H1 (cell line): Measurements from ENCODE around the gene ZNF530. TPM values are rescaled to one million over a fixed set of nuclear protein-coding genes. Genes with fewer than 3 reads are reported as not detected.
A peak's percentile ranks its signal among the peaks of the same experiment; 100 is the strongest.

Experiments
- CTCF ChIA-PET: fragments of 300-600 bp; sonication (Branson Sonifier 250); formaldehyde crosslinking; loops from one replicate; lab custom pipeline; 2021; ENCODE audit not compliant: partially characterized antibody; lab: Charles Lee
- POLR2A ChIA-PET: fragments of 300-600 bp; sonication (Branson Sonifier 250); formaldehyde crosslinking; loops from one replicate; lab custom pipeline; 2021; ENCODE audit warnings: inconsistent platforms; ENCODE audit not compliant: partially characterized antibody; lab: Charles Lee
- DNase-seq, 2 experiments: peaks; one replicate each; pipeline versions ENCODE4 v3.0.0 to v3.0.0-alpha.2; 2010 to 2022; ENCODE audit warnings: low spot score in 2 of 2, low read depth in 1 of 2, mixed read lengths in 1 of 2
- FAIRE-seq: peaks from 2 replicates; lab custom pipeline; 2011; peaks lifted over from hg19 to GRCh38; lab: Jason Lieb, UNC
- H2AFZ ChIP-seq: 2 replicates; pipeline ENCODE4 v1.8.1; 2012; ENCODE audit warnings: low read length, inconsistent platforms
- H2AK5ac ChIP-seq: 2 replicates; pipeline ENCODE4 v1.6.1; 2013; ENCODE audit warnings: low read depth, low read length
- H2BK120ac ChIP-seq: replicated peaks from 2 replicates; pipeline ENCODE3; 2013; ENCODE audit warnings: low read depth, low read length, inconsistent platforms
- H2BK12ac ChIP-seq: 2 replicates; pipeline ENCODE4 v1.6.1; 2013; ENCODE audit warnings: low read depth, low read length
- H2BK15ac ChIP-seq: 2 replicates; pipeline ENCODE4 v1.6.1; 2013; ENCODE audit warnings: low read length
- H2BK20ac ChIP-seq: 2 replicates; pipeline ENCODE4 v1.6.1; 2013; ENCODE audit warnings: low read length
- H2BK5ac ChIP-seq: 2 replicates; pipeline ENCODE4 v1.6.1; 2013; ENCODE audit warnings: low read depth, low read length
- H3K14ac ChIP-seq: 2 replicates; pipeline ENCODE4 v1.6.1; 2013; ENCODE audit warnings: inconsistent platforms; ENCODE audit not compliant: insufficient read length
- H3K18ac ChIP-seq: 2 replicates; pipeline ENCODE4 v1.6.1; 2013; ENCODE audit warnings: low read length; ENCODE audit errors: extremely low read depth
- H3K23ac ChIP-seq: 2 replicates; pipeline ENCODE4 v1.6.1; 2013; ENCODE audit warnings: inconsistent platforms; ENCODE audit not compliant: insufficient read length
- H3K23me2 ChIP-seq: 2 replicates; pipeline ENCODE4 v1.6.1; 2013; ENCODE audit warnings: low read depth, low read length
- H3K27ac ChIP-seq: 2 replicates; pipeline ENCODE4 v1.6.1; 2011; ENCODE audit warnings: low read depth, low read length, inconsistent platforms
- H3K27me3 ChIP-seq, 4 experiments: replicated peaks in 1 of 4; 1 replicate in 1 of 4; 2 replicates in 3 of 4; pipeline versions ENCODE4 v1.6.1 to v1.8.1; 2011 to 2013; ENCODE audit warnings: low read length in 3 of 4, mild to moderate bottlenecking in 3 of 4, inconsistent platforms in 2 of 4, mixed read lengths in 2 of 4, moderate library complexity in 1 of 4; ENCODE audit not compliant: control insufficient read depth in 3 of 4, insufficient read depth in 3 of 4; ENCODE audit errors: extremely low read depth in 1 of 4
- H3K36me3 ChIP-seq, 4 experiments: 2 replicates each; pipeline versions ENCODE4 v1.6.1 to v1.8.1; 2011 to 2013; ENCODE audit warnings: mild to moderate bottlenecking in 4 of 4, low read length in 3 of 4, moderate library complexity in 2 of 4, control low read depth in 1 of 4, inconsistent platforms in 1 of 4; ENCODE audit not compliant: insufficient read depth in 4 of 4, control insufficient read depth in 2 of 4
- H3K4ac ChIP-seq: replicated peaks from 2 replicates; pipeline ENCODE3; 2013; ENCODE audit warnings: low read length, low read depth, mixed read lengths, inconsistent platforms; ENCODE audit not compliant: insufficient read length
- H3K4me1 ChIP-seq, 4 experiments: replicated peaks in 1 of 4; 1 replicate in 1 of 4; 2 replicates in 3 of 4; pipeline versions ENCODE4 v1.6.1 to v1.8.1; 2011 to 2013; ENCODE audit warnings: low read length in 3 of 4, inconsistent platforms in 2 of 4, mixed read lengths in 1 of 4; ENCODE audit not compliant: insufficient read depth in 4 of 4, control insufficient read depth in 3 of 4
- H3K4me2 ChIP-seq, 2 experiments: 2 replicates each; pipeline versions ENCODE4 v1.6.1 to v1.8.1; 2011 to 2013; ENCODE audit warnings: low read depth in 2 of 2, low read length in 2 of 2, control low read depth in 1 of 2, inconsistent platforms in 1 of 2, mild to moderate bottlenecking in 1 of 2; ENCODE audit not compliant: insufficient read depth in 1 of 2
- H3K4me3 ChIP-seq, 4 experiments: fragments of 200-600, 300-600 bp in 1 of 4; sonication (generic), shearing (Covaris generic), sonication (Bioruptor Twin) in 1 of 4; 2 replicates each; pipeline versions ENCODE4 v1.5.1 to v1.8.1; 2011 to 2016; ENCODE audit warnings: low read length in 4 of 4, low read depth in 3 of 4, control low read depth in 2 of 4, inconsistent platforms in 2 of 4, mild to moderate bottlenecking in 2 of 4, mixed read lengths in 1 of 4, moderate library complexity in 1 of 4; ENCODE audit not compliant: insufficient read depth in 2 of 4; ENCODE audit errors: extremely low read depth in 1 of 4
- H3K56ac ChIP-seq: replicated peaks from 2 replicates; pipeline ENCODE3; 2013; ENCODE audit warnings: low read depth, mild to moderate bottlenecking, mixed read lengths, low read length, inconsistent platforms; ENCODE audit not compliant: insufficient read length
- H3K79me1 ChIP-seq: 2 replicates; pipeline ENCODE4 v1.6.1; 2013; ENCODE audit warnings: low read depth, low read length, control low read depth
- H3K79me2 ChIP-seq, 2 experiments: 2 replicates each; pipeline versions ENCODE4 v1.6.1 to v1.8.1; 2012 to 2013; ENCODE audit warnings: low read length in 2 of 2, mild to moderate bottlenecking in 2 of 2, inconsistent platforms in 1 of 2; ENCODE audit not compliant: insufficient read depth in 2 of 2, control insufficient read depth in 1 of 2
- H3K9ac ChIP-seq, 4 experiments: replicated peaks in 1 of 4; 1 replicate in 1 of 4; 2 replicates in 3 of 4; pipeline versions ENCODE4 v1.6.1 to v1.8.1; 2011 to 2013; ENCODE audit warnings: low read depth in 3 of 4, low read length in 3 of 4, control low read depth in 2 of 4, mild to moderate bottlenecking in 2 of 4, moderate library complexity in 2 of 4, inconsistent platforms in 1 of 4; ENCODE audit errors: extremely low read depth in 1 of 4
- H3K9me3 ChIP-seq, 2 experiments: 2 replicates each; pipeline versions ENCODE4 v1.6.1 to v1.8.1; 2012 to 2013; ENCODE audit warnings: mild to moderate bottlenecking in 2 of 2, moderate library complexity in 2 of 2, control low read depth in 1 of 2, inconsistent platforms in 1 of 2, low read depth in 1 of 2, low read length in 1 of 2, mixed read lengths in 1 of 2; ENCODE audit not compliant: insufficient read depth in 2 of 2
- H4K20me1 ChIP-seq, 2 experiments: replicated peaks in 1 of 2; 2 replicates each; pipeline versions ENCODE3 to v1.8.1; 2011 to 2013; ENCODE audit warnings: inconsistent platforms in 2 of 2, low read length in 2 of 2, mild to moderate bottlenecking in 1 of 2; ENCODE audit not compliant: insufficient read depth in 2 of 2, control insufficient read depth in 1 of 2
- H4K5ac ChIP-seq: 2 replicates; pipeline ENCODE4 v1.6.1; 2013; ENCODE audit warnings: low read length, low read depth, mixed read lengths, inconsistent platforms; ENCODE audit not compliant: insufficient read length
- H4K8ac ChIP-seq: 2 replicates; pipeline ENCODE4 v1.8.0; 2013; ENCODE audit warnings: mild to moderate bottlenecking, moderate library complexity, low read length, inconsistent platforms; ENCODE audit not compliant: insufficient read depth; ENCODE audit errors: extremely low read depth
- H4K91ac ChIP-seq: replicated peaks from 2 replicates; pipeline ENCODE3; 2013; ENCODE audit warnings: low read length, mixed read lengths, inconsistent platforms; ENCODE audit not compliant: insufficient read length
- BACH1 ChIP-seq: IDR thresholded peaks from 2 replicates; pipeline ENCODE4 v1.6.1; 2012; ENCODE audit warnings: low read length, improper control_type of control experiment
- CBX5 ChIP-seq: fragments of 300-800, 300-1000 bp; sonication (generic); IDR thresholded peaks from 2 replicates; pipeline ENCODE4 v1.7.1; 2016; ENCODE audit warnings: antibody characterized with exemption, low read length, low read depth
- GTF2F1 ChIP-seq: IDR thresholded peaks from 2 replicates; pipeline ENCODE4 v1.6.1; 2012; ENCODE audit warnings: low read depth, low read length, improper control_type of control experiment, borderline replicate concordance
- KDM1A ChIP-seq: fragments of 200-600, 300-600 bp; sonication (generic); IDR thresholded peaks from 2 replicates; pipeline ENCODE4 v1.7.1; 2016; ENCODE audit warnings: mild to moderate bottlenecking, low read length, borderline replicate concordance
- SUZ12 ChIP-seq: fragments of 200-600 bp; sonication (generic); IDR thresholded peaks from 2 replicates; pipeline ENCODE4 v1.6.1; 2012; ENCODE audit warnings: mild to moderate bottlenecking, inconsistent platforms, low read length, moderate library complexity, mixed read lengths
- ZNF274 ChIP-seq: IDR thresholded peaks from 2 replicates; pipeline ENCODE4 v1.7.0; 2012; ENCODE audit warnings: low read length, borderline replicate concordance; ENCODE audit errors: extremely low read depth
- WGBS, 2 experiments: shearing (Covaris generic) in 1 of 2; methylation state at CpG; one replicate each; pipeline versions ENCODE4 v1.1.6 to v1.1.7; 2013 to 2015; ENCODE audit warnings: low lambda C conversion rate in 2 of 2, mixed read lengths in 2 of 2, inconsistent platforms in 1 of 2, low coverage in 1 of 2, missing lambda C conversion rate in 1 of 2; ENCODE audit not compliant: insufficient replicate concordance in 2 of 2, insufficient coverage in 1 of 2, insufficient read length in 1 of 2; ENCODE audit errors: extremely low coverage in 1 of 2, missing lambda C conversion rate in 1 of 2; 5-methylcytosine and 5-hydroxymethylcytosine counted together
- polyA plus RNA-seq, 7 experiments: library from polyadenylated mRNA; depleted of rRNA in 3 of 7; stranded (reverse) in 5 of 7; unstranded in 2 of 7; fragments of >200 nt in 5 of 7; fragments of 200-250 nt in 2 of 7; gene quantifications; 1 replicate in 5 of 7; 2 replicates in 1 of 7; 4 replicates in 1 of 7; pipeline versions ENCODE4 v1.2.1 to v1.2.3, GENCODE V29; 2011 to 2013; ENCODE audit warnings: missing spikeins in 2 of 7, mixed read lengths in 2 of 7
- total RNA-seq: library from RNA; stranded (reverse); fragmentation: NEBNext Ultra II Directional; extraction: Animal tissue kit (Norgen Biotek cat#: 25700); gene quantifications from 2 replicates; pipeline ENCODE4 v1.2.1, GENCODE V29; 2021
- TF ChIP-seq, protein P1 (sequence below): IDR thresholded peaks from 2 replicates; pipeline ENCODE4 v1.6.1; 2012; ENCODE audit warnings: inconsistent platforms

The ZNF530 gene
- total and polyA plus RNA-seq, 2 of the 8 experiments (the other 6 are each of a cell fraction or from before 2014, with no cell fraction given): 4.2 to 9.3 TPM

DNA sequence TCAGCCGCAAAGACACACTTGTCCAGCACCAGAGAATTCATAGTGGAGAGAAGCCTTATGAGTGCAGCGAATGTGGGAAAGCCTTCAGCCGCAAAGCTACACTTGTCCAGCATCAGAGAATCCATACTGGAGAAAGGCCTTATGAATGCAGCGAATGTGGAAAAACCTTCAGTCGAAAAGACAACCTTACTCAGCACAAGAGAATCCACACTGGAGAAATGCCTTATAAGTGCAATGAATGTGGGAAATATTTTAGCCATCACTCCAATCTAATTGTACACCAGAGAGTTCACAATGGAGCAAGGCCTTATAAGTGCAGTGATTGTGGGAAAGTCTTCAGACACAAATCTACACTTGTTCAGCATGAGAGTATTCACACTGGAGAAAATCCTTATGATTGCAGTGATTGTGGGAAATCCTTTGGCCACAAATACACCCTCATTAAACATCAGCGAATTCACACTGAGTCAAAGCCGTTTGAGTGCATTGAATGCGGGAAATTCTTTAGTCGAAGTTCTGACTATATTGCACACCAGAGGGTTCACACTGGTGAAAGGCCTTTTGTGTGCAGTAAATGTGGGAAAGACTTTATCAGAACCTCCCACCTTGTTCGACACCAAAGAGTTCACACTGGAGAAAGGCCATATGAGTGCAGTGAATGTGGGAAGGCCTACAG is 21.1 kb downstream of the ZNF530 start:
- H2BK20ac ChIP-seq: no peak overlapping the region
- H3K4ac ChIP-seq: no peak overlapping the region
- TF ChIP-seq CBX5: 0 out of 2 replicates have a peak, but pooled peaks have one; percentile 8
- TF ChIP-seq KDM1A: peak; percentile 70; the same call in 1 of the 2 replicates
- TF ChIP-seq ZNF274: peak; percentile 58; the same call in 1 of the 2 replicates
- TF ChIP-seq, protein P1, sequence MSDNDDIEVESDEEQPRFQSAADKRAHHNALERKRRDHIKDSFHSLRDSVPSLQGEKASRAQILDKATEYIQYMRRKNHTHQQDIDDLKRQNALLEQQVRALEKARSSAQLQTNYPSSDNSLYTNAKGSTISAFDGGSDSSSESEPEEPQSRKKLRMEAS: no peak
- TF ChIP-seq BACH1: 0 out of 2 replicates have a peak, but pooled peaks have one; percentile 10
- no peak for TF ChIP-seq SUZ12
- peak; percentile 47; the same call in 1 of the 2 replicates for TF ChIP-seq GTF2F1
- TF ChIP-seq, all 59 proteins: peak for 5
- Histone ChIP-seq H3K36me3 (peaks cover 60 to 90% (median 81%) of the 10 kb centered on the region in 4 experiments), H3K79me1 (peaks cover 19% of the 10 kb centered on the region), H4K91ac (no peak overlapping the region), H2BK120ac (no peak overlapping the region), H4K8ac (no peak overlapping the region), H4K20me1 (no peaks in the 10 kb centered on the region), H3K23ac (no peak overlapping the region), H2BK12ac (no peak overlapping the region), H2AK5ac (no peak overlapping the region), H2AFZ (no peak overlapping the region), H3K4me2 (no peak overlapping the region), H2BK5ac (no peak overlapping the region), H2BK15ac (no peak overlapping the region), H3K18ac (no peak overlapping the region), H3K4me3 (peak overlapping the region in 2 of 4 experiments; percentile 4 to 35; a peak in 3 of 8 replicates), H3K14ac (no peak overlapping the region), H3K27me3 (no peaks in the 10 kb centered on the region), H3K56ac (no peak overlapping the region), H3K9me3 (peaks cover 75 to 77% of the 10 kb centered on the region in 2 experiments), H3K9ac (no peak overlapping the region), H3K79me2 (peaks cover 50 to 80% of the 10 kb centered on the region in 2 experiments), H3K4me1 (no peaks in the 10 kb centered on the region), H3K23me2 (no peaks in the 10 kb centered on the region), H3K27ac (no peak overlapping the region), H4K5ac (no peak overlapping the region)
- 95% methylated on average over 10 of the region's 10 CpGs; no CpG with 5 or more reads in 1 of the 2 experiments for WGBS, 2 experiments
- ChIA-PET CTCF (interaction anchor here (1.2 kb wide), 1 partner anchor 117 kb away, joined by 3 read pairs; no protein-coding TSS in a partner anchor), POLR2A (interaction anchor here (1.6 to 3.6 kb wide), 3 partner anchors 12 to 28 kb away, joined by 3 to 17 read pairs (median 4); partner anchors contain the start of genes ZNF211 and ZNF530)
- FAIRE-seq: no peak
- DNase-seq: no peak
